H9 (cell line): ENCODE data around the gene ATG5. TPM values are rescaled to one million over a fixed set of nuclear protein-coding genes. Genes with fewer than 3 reads are reported as not detected.

Source experiments
- DNase-seq: peaks from one replicate; pipeline ENCODE4 v3.0.0-alpha.2; 2017
- H2AFZ ChIP-seq: one replicate; pipeline ENCODE4 v1.6.1; 2013; ENCODE audit warnings: mild to moderate bottlenecking, low read length, control low read depth, moderate library complexity
- H2AK5ac ChIP-seq: 2 replicates; pipeline ENCODE4 v1.6.1; 2013; ENCODE audit warnings: low read length, control low read depth, mixed read lengths; ENCODE audit not compliant: insufficient read length
- H2BK120ac ChIP-seq: one replicate; pipeline ENCODE4 v1.6.1; 2013; ENCODE audit warnings: low read depth, mild to moderate bottlenecking, low read length, control low read depth, inconsistent platforms; ENCODE audit not compliant: poor library complexity, severe bottlenecking
- H2BK12ac ChIP-seq: 2 replicates; pipeline ENCODE4 v1.6.1; 2013; ENCODE audit warnings: low read length, control low read depth, mixed read lengths, low read depth; ENCODE audit not compliant: insufficient read length
- H2BK15ac ChIP-seq: 2 replicates; pipeline ENCODE4 v1.6.1; 2013; ENCODE audit warnings: low read depth, low read length, control low read depth
- H2BK20ac ChIP-seq: one replicate; pipeline ENCODE4 v1.6.1; 2013; ENCODE audit warnings: low read depth, mild to moderate bottlenecking, low read length, control low read depth, inconsistent platforms; ENCODE audit not compliant: poor library complexity, severe bottlenecking
- H2BK5ac ChIP-seq: 2 replicates; pipeline ENCODE4 v1.6.1; 2013; ENCODE audit warnings: low read length, control low read depth, mixed read lengths; ENCODE audit not compliant: insufficient read length
- H3K14ac ChIP-seq: 2 replicates; pipeline ENCODE4 v1.6.1; 2013; ENCODE audit warnings: low read length, control low read depth; ENCODE audit not compliant: insufficient read depth
- H3K18ac ChIP-seq: 2 replicates; pipeline ENCODE4 v1.6.1; 2013; ENCODE audit warnings: low read depth, mild to moderate bottlenecking, mixed read lengths, low read length, control low read depth; ENCODE audit not compliant: insufficient read length
- H3K23ac ChIP-seq: 2 replicates; pipeline ENCODE4 v1.6.1; 2013; ENCODE audit warnings: low read length, control low read depth, mixed read lengths, low read depth; ENCODE audit not compliant: insufficient read length
- H3K23me2 ChIP-seq: 2 replicates; pipeline ENCODE4 v1.6.1; 2013; ENCODE audit warnings: low read depth, mild to moderate bottlenecking, mixed read lengths, low read length, control low read depth; ENCODE audit not compliant: insufficient read length, poor library complexity, severe bottlenecking
- H3K27ac ChIP-seq: 2 replicates; pipeline ENCODE4 v1.5.1; 2013; ENCODE audit warnings: low read length, control low read depth, mixed read lengths, low read depth; ENCODE audit not compliant: insufficient read length
- H3K27me3 ChIP-seq: 2 replicates; pipeline ENCODE4 v1.6.1; 2013; ENCODE audit warnings: low read length, control low read depth, inconsistent platforms; ENCODE audit not compliant: insufficient read depth
- H3K4ac ChIP-seq: 2 replicates; pipeline ENCODE4 v1.6.1; 2013; ENCODE audit warnings: low read depth, mild to moderate bottlenecking, control low read depth, inconsistent platforms, low read length, moderate library complexity
- H3K4me1 ChIP-seq: 2 replicates; pipeline ENCODE4 v1.6.1; 2013; ENCODE audit warnings: low read length, control low read depth, inconsistent platforms; ENCODE audit not compliant: insufficient read depth
- H3K4me2 ChIP-seq: 2 replicates; pipeline ENCODE4 v1.6.1; 2013; ENCODE audit warnings: low read length, control low read depth, mixed read lengths; ENCODE audit not compliant: insufficient read length, insufficient read depth
- H3K56ac ChIP-seq: 2 replicates; pipeline ENCODE4 v1.6.1; 2013; ENCODE audit warnings: low read depth, mild to moderate bottlenecking, mixed read lengths, low read length, control low read depth; ENCODE audit not compliant: insufficient read length
- H3K79me1 ChIP-seq: 2 replicates; pipeline ENCODE4 v1.6.1; 2013; ENCODE audit warnings: low read depth, mild to moderate bottlenecking, moderate library complexity, low read length, control low read depth, inconsistent platforms; ENCODE audit not compliant: insufficient read depth, poor library complexity, severe bottlenecking
- H3K79me2 ChIP-seq: 2 replicates; pipeline ENCODE4 v1.6.1; 2013; ENCODE audit warnings: low read length, control low read depth, inconsistent platforms; ENCODE audit not compliant: insufficient read depth
- H3K9ac ChIP-seq: 2 replicates; pipeline ENCODE4 v1.6.1; 2013; ENCODE audit warnings: low read length, control low read depth, mixed read lengths; ENCODE audit not compliant: insufficient read length; ENCODE audit errors: extremely low read depth
- H3K9me3 ChIP-seq: one replicate; pipeline ENCODE4 v1.6.1; 2013; ENCODE audit warnings: low read depth, low read length, inconsistent platforms; ENCODE audit not compliant: control insufficient read depth
- H3T11ph ChIP-seq: one replicate; pipeline ENCODE4 v1.6.1; 2013; ENCODE audit warnings: mild to moderate bottlenecking, low read length, control low read depth, inconsistent platforms
- H4K20me1 ChIP-seq: one replicate; pipeline ENCODE4 v1.6.1; 2013; ENCODE audit not compliant: control insufficient read depth, insufficient read length, insufficient read depth
- H4K5ac ChIP-seq: 2 replicates; pipeline ENCODE4 v1.6.1; 2013; ENCODE audit warnings: low read depth, mild to moderate bottlenecking, mixed read lengths, low read length, control low read depth; ENCODE audit not compliant: insufficient read length
- H4K8ac ChIP-seq: replicated peaks from 2 replicates; pipeline ENCODE4 v1.6.1; 2013; ENCODE audit warnings: low read length, control low read depth, mixed read lengths, low read depth; ENCODE audit not compliant: insufficient read length
- H4K91ac ChIP-seq: 2 replicates; pipeline ENCODE4 v1.6.1; 2013; ENCODE audit warnings: low read depth, mild to moderate bottlenecking, moderate library complexity, mixed read lengths, low read length, control low read depth; ENCODE audit not compliant: insufficient read length
- H3K27ac Mint-ChIP-seq, 3 experiments: 2 replicates in 2 of 3; 3 replicates in 1 of 3; pipeline ENCODE4 v1.8.0; 2020 to 2021; ENCODE audit warnings: mixed read lengths in 3 of 3, mild to moderate bottlenecking in 1 of 3, moderate library complexity in 1 of 3
- H3K27me3 Mint-ChIP-seq: 2 replicates; pipeline ENCODE4 v1.8.0; 2021; ENCODE audit warnings: low read depth, mild to moderate bottlenecking, moderate library complexity, mixed read lengths
- H3K36me3 Mint-ChIP-seq, 3 experiments: 2 replicates in 2 of 3; 3 replicates in 1 of 3; pipeline ENCODE4 v1.8.0; 2020 to 2021; ENCODE audit warnings: low read depth in 3 of 3, mixed read lengths in 3 of 3; ENCODE audit not compliant: insufficient read depth in 1 of 3
- H3K4me1 Mint-ChIP-seq, 2 experiments: 2 replicates each; pipeline ENCODE4 v1.8.0; 2020; ENCODE audit warnings: mixed read lengths in 2 of 2
- H3K4me3 Mint-ChIP-seq, 2 experiments: 2 replicates in 1 of 2; 3 replicates in 1 of 2; pipeline ENCODE4 v1.8.0; 2020 to 2021; ENCODE audit warnings: mild to moderate bottlenecking in 2 of 2, mixed read lengths in 2 of 2, moderate library complexity in 1 of 2
- H3K9me3 Mint-ChIP-seq, 2 experiments: 2 replicates in 1 of 2; 3 replicates in 1 of 2; pipeline ENCODE4 v1.8.0; 2020; ENCODE audit warnings: mild to moderate bottlenecking in 2 of 2, mixed read lengths in 2 of 2, moderate library complexity in 1 of 2
- WGBS: extraction: QIAGEN DNeasy Blood & Tissue Kit; methylation state at CpG from one replicate; pipeline ENCODE4 v1.1.7; 2013; ENCODE audit warnings: missing lambda C conversion rate, low lambda C conversion rate, mixed read lengths; ENCODE audit not compliant: insufficient read length; ENCODE audit errors: extremely low coverage; 5-methylcytosine and 5-hydroxymethylcytosine counted together
- total RNA-seq: library from RNA; stranded (reverse); gene quantifications from 2 replicates; pipeline ENCODE4 v1.2.1, GENCODE V29; 2021
- TF ChIP-seq, protein P1 (sequence below): fragments of 200-600 bp; sonication (generic); conservative IDR thresholded peaks from 3 replicates; pipeline ENCODE4 v1.8.0; 2021; ENCODE audit warnings: antibody characterized with exemption, mild to moderate bottlenecking

The ATG5 gene
- total RNA-seq, 1 experiment from 2014 or later, result 36.7 TPM

DNA sequence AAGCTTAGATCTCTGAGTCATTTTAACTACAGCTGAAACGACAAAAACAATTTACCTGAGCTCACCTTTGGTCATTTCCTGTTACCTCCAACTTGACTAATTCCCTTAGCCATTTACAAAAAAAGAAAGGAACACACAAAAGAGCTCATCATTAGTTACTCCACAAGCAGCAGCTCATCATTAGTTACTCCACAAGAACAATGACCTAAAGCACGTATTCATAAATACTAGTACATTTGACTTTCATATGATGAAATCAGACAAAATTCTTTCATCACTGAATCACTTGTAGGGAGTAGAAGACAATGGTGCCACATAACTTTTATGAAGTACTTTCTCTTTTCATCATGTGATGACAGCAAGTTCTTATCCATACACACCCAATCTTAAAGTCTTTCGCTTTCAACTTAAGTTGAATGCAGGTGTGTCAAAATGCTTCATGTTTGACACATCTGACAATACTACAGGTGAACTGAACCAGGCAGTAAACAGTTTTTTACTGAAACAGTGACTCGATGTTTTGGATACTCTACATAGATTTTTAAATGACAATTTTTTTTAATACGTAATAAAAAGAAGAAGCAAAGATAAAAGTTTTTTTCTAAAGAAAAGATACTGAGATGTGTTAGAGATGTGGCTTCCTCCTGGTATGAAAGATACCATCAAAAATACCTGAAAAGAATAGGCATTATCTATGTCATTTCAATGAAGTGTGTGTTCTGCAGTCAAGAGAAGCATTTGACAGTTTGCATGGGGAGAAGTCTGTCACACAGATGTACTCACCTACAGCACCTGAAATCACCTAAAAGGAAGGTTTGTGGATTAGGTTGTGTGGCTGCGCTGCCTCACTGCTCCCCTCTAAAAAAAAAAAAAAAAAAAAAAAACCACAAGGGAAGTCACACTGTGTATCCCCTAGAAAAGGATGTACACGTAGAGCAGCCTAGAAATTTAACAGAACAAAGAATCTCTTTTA, 130.3 kb downstream of the ATG5 start:
- H4K91ac ChIP-seq, result no peak overlapping the region
- no peak overlapping the region for H2BK12ac ChIP-seq
- Mint-ChIP-seq H3K36me3 (peaks cover 0 to 10% (median 0%) of the 10 kb centered on the region in 3 experiments; a peak in 2 of 7 replicates), H3K9me3 (no peaks in the 10 kb centered on the region), H3K27me3 (no peaks in the 10 kb centered on the region), H3K27ac (peak overlapping the region; percentile 10 to 74 (median 41); a peak in 4 of 7 replicates), H3K4me1 (peaks cover 21 to 22% of the 10 kb centered on the region in 2 experiments), H3K4me3 (no peak overlapping the region)
- H3K9ac ChIP-seq, result no peak overlapping the region
- no peak overlapping the region for H2AFZ ChIP-seq
- H3K79me1 ChIP-seq, result no peaks in the 10 kb centered on the region
- H3T11ph ChIP-seq, result no peak overlapping the region
- no peak overlapping the region for H3K56ac ChIP-seq
- H3K23me2 ChIP-seq, result no peaks in the 10 kb centered on the region
- no peak overlapping the region for H3K4me2 ChIP-seq
- no peak overlapping the region for H2AK5ac ChIP-seq
- no peak overlapping the region for H3K4ac ChIP-seq
- H3K27me3 ChIP-seq, result no peaks in the 10 kb centered on the region
- DNase-seq, result no peak
- no peak overlapping the region for H4K8ac ChIP-seq
- H4K5ac ChIP-seq, result no peak overlapping the region
- no peak overlapping the region for H2BK20ac ChIP-seq
- no CpG with 5 or more reads among the region's 7 CpGs for WGBS
- no peak overlapping the region for H2BK5ac ChIP-seq
- no peaks in the 10 kb centered on the region for H3K9me3 ChIP-seq
- H3K27ac ChIP-seq, result peak overlapping the region; percentile 35
- no peaks in the 10 kb centered on the region for H3K4me1 ChIP-seq
- H4K20me1 ChIP-seq, result no peaks in the 10 kb centered on the region
- H3K14ac ChIP-seq, result no peak overlapping the region
- H3K79me2 ChIP-seq, result no peaks in the 10 kb centered on the region
- TF ChIP-seq, protein P1, sequence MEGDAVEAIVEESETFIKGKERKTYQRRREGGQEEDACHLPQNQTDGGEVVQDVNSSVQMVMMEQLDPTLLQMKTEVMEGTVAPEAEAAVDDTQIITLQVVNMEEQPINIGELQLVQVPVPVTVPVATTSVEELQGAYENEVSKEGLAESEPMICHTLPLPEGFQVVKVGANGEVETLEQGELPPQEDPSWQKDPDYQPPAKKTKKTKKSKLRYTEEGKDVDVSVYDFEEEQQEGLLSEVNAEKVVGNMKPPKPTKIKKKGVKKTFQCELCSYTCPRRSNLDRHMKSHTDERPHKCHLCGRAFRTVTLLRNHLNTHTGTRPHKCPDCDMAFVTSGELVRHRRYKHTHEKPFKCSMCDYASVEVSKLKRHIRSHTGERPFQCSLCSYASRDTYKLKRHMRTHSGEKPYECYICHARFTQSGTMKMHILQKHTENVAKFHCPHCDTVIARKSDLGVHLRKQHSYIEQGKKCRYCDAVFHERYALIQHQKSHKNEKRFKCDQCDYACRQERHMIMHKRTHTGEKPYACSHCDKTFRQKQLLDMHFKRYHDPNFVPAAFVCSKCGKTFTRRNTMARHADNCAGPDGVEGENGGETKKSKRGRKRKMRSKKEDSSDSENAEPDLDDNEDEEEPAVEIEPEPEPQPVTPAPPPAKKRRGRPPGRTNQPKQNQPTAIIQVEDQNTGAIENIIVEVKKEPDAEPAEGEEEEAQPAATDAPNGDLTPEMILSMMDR, result no peak
- H2BK15ac ChIP-seq, result no peak overlapping the region
- H3K18ac ChIP-seq, result no peak overlapping the region
- no peak overlapping the region for H2BK120ac ChIP-seq
- no peak overlapping the region for H3K23ac ChIP-seq
